Suprapubic skin (tissue), 3 donors: Measurements from ENCODE around the gene UTF1.

Source experiments
- CTCF ChIP-seq, 2 donors: fragments of 200-600 bp in 1 of 2; fragments of 450-650 bp in 1 of 2; sonication (generic) in 1 of 2; IDR thresholded peaks; one replicate each; pipeline ENCODE4 v1.5.1; 2016 to 2019; ENCODE audit warnings: antibody characterized with exemption in 2 of 2, mild to moderate bottlenecking in 1 of 2, moderate library complexity in 1 of 2
- POLR2A ChIP-seq, 2 donors: fragments of 450-650 bp; IDR thresholded peaks; one replicate each; pipeline ENCODE4 v1.6.1; 2017; ENCODE audit warnings: antibody characterized with exemption in 2 of 2, mild to moderate bottlenecking in 2 of 2, moderate library complexity in 2 of 2

GRCh38 chr10:133198621-133199487, 31.2 kb upstream of the UTF1 start:
- TF ChIP-seq CTCF (IDR thresholded peaks at IDR 0.05) (no peak), POLR2A (IDR thresholded peaks at IDR 0.05) (no peak)
